Astrocyte of the hippocampus (primary cell): Measurements from ENCODE around the gene GET3.
"Not testable (repeated sequence)": the region's sequence is repeated elsewhere in the genome, so short reads cannot be mapped to it uniquely, and the experiment has no call there.

ENCODE experiments used
- DNase-seq: peaks from one replicate; pipeline ENCODE4 v3.0.0; 2011; ENCODE audit warnings: low read depth, low spot score

The GET3 gene

GRCh38 chr19:12792051-12792852, 55.0 kb downstream of the GET3 start:
- peak; percentile 67 for DNase-seq

DNA sequence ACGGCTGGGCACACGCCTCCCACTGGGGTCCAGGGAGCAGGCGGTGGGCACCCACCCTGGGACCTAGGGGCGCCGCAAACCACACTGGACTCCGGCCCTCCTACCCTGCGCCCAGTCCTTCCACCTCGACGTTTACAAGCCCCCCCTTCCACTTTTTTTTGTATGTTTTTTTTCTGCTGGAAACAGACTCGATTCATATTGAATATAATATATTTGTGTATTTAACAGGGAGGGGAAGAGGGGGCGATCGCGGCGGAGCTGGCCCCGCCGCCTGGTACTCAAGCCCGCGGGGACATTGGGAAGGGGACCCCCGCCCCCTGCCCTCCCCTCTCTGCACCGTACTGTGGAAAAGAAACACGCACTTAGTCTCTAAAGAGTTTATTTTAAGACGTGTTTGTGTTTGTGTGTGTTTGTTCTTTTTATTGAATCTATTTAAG, 55.6 kb downstream of the GET3 start:
- no peak for DNase-seq

DNA sequence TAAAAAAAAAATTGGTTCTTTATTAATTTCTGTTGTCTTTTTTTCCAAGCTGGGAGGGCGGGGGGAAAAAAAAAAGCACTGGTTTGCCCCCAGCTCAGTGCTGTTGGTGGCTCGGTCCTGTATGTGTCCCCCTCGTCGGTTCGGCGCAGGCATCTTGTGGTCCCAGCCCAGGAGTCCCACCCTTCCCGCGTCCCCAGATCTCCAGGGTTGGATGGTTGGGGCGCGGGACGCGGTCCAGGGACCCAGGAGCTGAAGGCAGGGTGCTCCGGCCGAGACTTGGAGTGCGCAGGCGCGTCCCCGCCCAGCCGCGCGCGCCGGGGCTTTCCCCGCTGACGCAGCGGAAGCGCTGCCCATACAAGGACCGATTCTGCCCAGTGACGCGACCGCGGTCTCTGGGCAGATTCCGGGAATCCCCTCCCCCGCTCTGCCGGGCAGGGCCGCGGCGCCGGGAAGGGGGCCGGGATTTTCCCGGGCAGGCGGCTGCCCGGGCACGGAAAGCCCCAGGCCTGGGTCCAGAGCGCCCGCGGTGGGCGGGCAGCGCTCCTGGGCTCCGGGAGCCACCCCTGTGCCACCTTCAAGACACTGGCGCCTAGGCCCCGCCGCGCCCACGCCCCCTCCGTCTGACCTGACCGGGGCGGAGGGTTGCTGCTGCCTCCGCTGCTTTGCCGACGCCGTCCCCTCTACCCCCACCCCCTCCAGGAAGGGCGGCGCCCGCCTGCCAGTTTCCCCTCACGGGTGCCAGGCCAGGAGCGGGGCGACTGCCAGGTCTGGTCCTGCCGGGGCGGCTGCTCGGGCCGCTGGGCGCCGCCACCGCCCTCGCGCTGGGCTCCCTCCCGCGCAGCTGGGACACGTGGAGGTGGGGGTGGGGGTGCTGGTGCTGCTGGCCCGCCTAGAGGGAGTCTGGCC, 56.2 kb downstream of the GET3 start:
- peak; percentile 99 for DNase-seq

GRCh38 chr19:12794196-12794941, 57.1 kb downstream of the GET3 start:
- peak; percentile 42 for DNase-seq

DNA sequence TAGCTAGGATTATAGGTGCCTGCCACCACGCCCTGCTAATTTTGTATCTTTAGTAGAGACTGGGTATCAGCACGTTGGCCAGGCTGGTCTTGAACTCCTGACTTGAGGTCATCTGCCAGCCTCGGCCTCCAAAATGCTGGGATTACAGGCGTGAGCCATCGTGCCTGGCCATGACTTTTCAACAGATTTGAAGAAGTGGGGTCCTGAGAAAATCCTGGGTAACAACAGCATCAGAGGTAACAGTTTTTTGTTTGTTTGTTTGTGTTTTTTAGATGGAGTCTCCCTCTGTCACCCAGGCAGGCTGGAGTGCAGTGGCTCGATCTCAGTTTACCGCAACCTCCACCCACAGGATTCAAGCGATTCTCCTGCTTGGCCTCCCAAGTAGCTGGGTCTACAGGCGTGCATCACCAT, 57.7 kb downstream of the GET3 start:
- DNase-seq: no peak

DNA sequence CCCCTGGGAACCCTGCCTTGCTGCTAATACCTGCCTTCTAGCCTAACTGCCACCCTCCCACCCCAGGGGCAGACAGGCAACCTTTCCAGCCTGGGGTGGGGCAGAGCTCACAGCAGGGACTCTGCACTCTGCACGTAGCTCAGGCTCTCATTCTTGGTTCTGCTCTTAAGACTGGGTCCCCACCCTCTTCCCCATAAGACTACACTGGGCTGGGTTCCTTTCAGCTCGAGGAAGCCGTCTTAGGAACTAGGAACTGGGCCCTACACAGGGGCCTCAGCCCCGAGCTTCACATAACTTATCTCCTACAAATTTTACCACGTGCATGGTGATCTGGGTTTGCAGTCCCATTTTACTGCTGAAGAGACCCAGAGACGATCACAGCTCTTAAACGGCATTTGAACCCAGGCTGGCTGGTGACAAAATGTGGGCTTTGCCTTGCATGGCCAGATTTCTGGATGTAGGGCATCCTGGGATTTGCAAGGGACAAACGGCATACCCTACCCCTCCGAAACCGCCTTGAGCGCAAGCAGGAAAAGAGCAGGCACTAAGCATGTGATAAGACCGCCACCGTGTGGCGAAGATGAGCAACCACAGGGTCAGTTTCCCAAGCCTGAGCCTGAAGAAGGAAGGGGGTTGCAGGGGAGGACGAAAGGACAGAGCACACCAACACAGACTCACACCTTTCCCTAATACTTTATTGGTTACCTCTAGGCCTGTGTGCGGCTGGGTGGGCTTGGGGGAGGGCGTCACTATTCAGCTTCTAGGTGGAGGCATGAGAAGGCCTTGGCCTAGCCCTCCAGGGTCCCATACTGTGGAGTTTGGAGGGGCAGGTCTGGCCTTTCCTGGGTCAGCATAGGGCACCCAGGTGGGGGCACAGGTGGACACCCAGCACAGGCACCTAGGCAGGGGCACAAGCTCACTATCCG, 59.1 kb downstream of the GET3 start:
- peak; percentile 91 for DNase-seq

- DNase-seq: no peak
Measured at GRCh38 chr19:12797141-12797587, 59.9 kb downstream of the GET3 start.

GRCh38 chr19:12797607-12798006, 60.3 kb downstream of the GET3 start:
- not testable (repeated sequence) for DNase-seq
